OCI-M2 (cell line): ENCODE results near the gene SLC38A10.
"Not testable (repeated sequence)": the region's sequence is repeated elsewhere in the genome, so short reads cannot be mapped to it uniquely, and the experiment has no call there.

ENCODE experiments used
- DNase-seq: peaks from one replicate; lab custom pipeline; 2025; ENCODE audit not compliant: unreplicated experiment; lab: John Stamatoyannopoulos, UW

SLC38A10 gene

GRCh38 chr17:81312624-81313325, 17.7 kb upstream of the SLC38A10 start:
- DNase-seq: no peak

- DNase-seq: no peak
Measured at GRCh38 chr17:81311946-81312345, 16.8 kb upstream of the SLC38A10 start.

GRCh38 chr17:81310949-81311550, 15.9 kb upstream of the SLC38A10 start:
- no peak for DNase-seq

- no peak for DNase-seq
Measured at GRCh38 chr17:81309859-81310839, 15.0 kb upstream of the SLC38A10 start.

GRCh38 chr17:81309140-81309858, 14.2 kb upstream of the SLC38A10 start:
- DNase-seq: no peak

GRCh38 chr17:81308784-81309139, 13.7 kb upstream of the SLC38A10 start:
- DNase-seq: not testable (repeated sequence)

GRCh38 chr17:81307636-81308560, 12.8 kb upstream of the SLC38A10 start:
- no peak for DNase-seq

- no peak for DNase-seq
Measured at GRCh38 chr17:81306898-81307510, 11.9 kb upstream of the SLC38A10 start.

GRCh38 chr17:81306491-81306890, 11.4 kb upstream of the SLC38A10 start:
- DNase-seq: no peak

GRCh38 chr17:81305051-81305630, 10.0 kb upstream of the SLC38A10 start:
- DNase-seq: no peak

GRCh38 chr17:81304196-81305015, 9.3 kb upstream of the SLC38A10 start:
- no peak for DNase-seq

- DNase-seq: no peak
Measured at GRCh38 chr17:81303385-81303784, 8.3 kb upstream of the SLC38A10 start.

- no peak for DNase-seq
Measured at GRCh38 chr17:81302861-81303333, 7.8 kb upstream of the SLC38A10 start.

GRCh38 chr17:81302324-81302723, 7.2 kb upstream of the SLC38A10 start:
- no peak for DNase-seq

GRCh38 chr17:81301195-81302144, 6.4 kb upstream of the SLC38A10 start:
- DNase-seq: no peak

GRCh38 chr17:81300586-81301155, 5.6 kb upstream of the SLC38A10 start:
- no peak for DNase-seq
